Panc1 (cell line): Measurements from ENCODE around the gene COL11A1. TPM values are rescaled to one million over a fixed set of nuclear protein-coding genes. Genes with fewer than 3 reads are reported as not detected.
"Not testable (repeated sequence)": the region's sequence is repeated elsewhere in the genome, so short reads cannot be mapped to it uniquely, and the experiment has no call there.

Experiments used
- ATAC-seq: fragments of 200-7000 bp; cut with Tn5 transposase; 2 replicates; pipeline ENCODE4 v1.9.1; 2020; ENCODE audit warnings: mild to moderate bottlenecking, moderate library complexity
- BruUV-seq: library from RNA; stranded (reverse); fragments of 400-500 nt; replicated peaks from 2 replicates; lab custom pipeline; 2021; lab: Mats Ljungman, UMichigan
- CTCF ChIA-PET: fragments of 300-600 bp; sonication (Branson Sonifier 250); formaldehyde crosslinking; loops from one replicate; lab custom pipeline; 2022; ENCODE audit warnings: antibody characterized with exemption; lab: Charles Lee
- POLR2A ChIA-PET: fragments of 300-600 bp; sonication (Branson Sonifier 250); formaldehyde crosslinking; loops from one replicate; lab custom pipeline; 2022; ENCODE audit warnings: antibody characterized with exemption; lab: Charles Lee
- DNase-seq: peaks from one replicate; pipeline ENCODE4 v3.0.0-alpha.2; 2010; ENCODE audit warnings: low read depth, low spot score
- H3K27ac ChIP-seq: 2 replicates; pipeline ENCODE4 v1.5.1; 2011; ENCODE audit warnings: mild to moderate bottlenecking, low read length, inconsistent platforms
- H3K27me3 ChIP-seq: fragments of 200-500 bp; sonication (Bioruptor generic); 2 replicates; pipeline ENCODE4 v1.6.0; 2014; ENCODE audit warnings: low read length, inconsistent platforms; ENCODE audit not compliant: control insufficient read depth, insufficient read depth
- H3K36me3 ChIP-seq: fragments of 200-500 bp; sonication (Bioruptor generic); 2 replicates; pipeline ENCODE4 v1.5.1; 2014; ENCODE audit warnings: inconsistent platforms, mild to moderate bottlenecking, low read length, moderate library complexity; ENCODE audit not compliant: control insufficient read depth, insufficient read depth
- H3K4me1 ChIP-seq: 2 replicates; pipeline ENCODE4 v1.5.1; 2011; ENCODE audit warnings: inconsistent platforms, mild to moderate bottlenecking, low read length, moderate library complexity; ENCODE audit not compliant: control insufficient read depth, insufficient read depth
- H3K4me3 ChIP-seq, 2 experiments: 2 replicates each; pipeline ENCODE4 v1.5.1; 2011 to 2012; ENCODE audit warnings: low read depth in 2 of 2, low read length in 2 of 2, mild to moderate bottlenecking in 2 of 2, inconsistent platforms in 1 of 2, moderate library complexity in 1 of 2
- H3K9me3 ChIP-seq: fragments of 200-500 bp; sonication (Bioruptor generic); 2 replicates; pipeline ENCODE4 v1.5.1; 2014; ENCODE audit warnings: low read depth, mild to moderate bottlenecking, inconsistent platforms, low read length, moderate library complexity; ENCODE audit not compliant: control insufficient read depth, insufficient read depth
- POLR2AphosphoS5 ChIP-seq: IDR thresholded peaks from 2 replicates; pipeline ENCODE4 v1.6.1; 2012; ENCODE audit warnings: mild to moderate bottlenecking, low read depth, low read length, moderate library complexity
- SIN3A ChIP-seq: IDR thresholded peaks from 2 replicates; pipeline ENCODE4 v1.6.1; 2012; ENCODE audit warnings: low read depth, mild to moderate bottlenecking, low read length, moderate library complexity, borderline replicate concordance; ENCODE audit not compliant: insufficient read depth
- TCF7L2 ChIP-seq: IDR thresholded peaks from 2 replicates; pipeline ENCODE4 v1.6.1; 2011; ENCODE audit warnings: mild to moderate bottlenecking, low read depth, low read length, inconsistent platforms
- in situ Hi-C: cut with HindIII; loops from 2 replicates; pipeline ENCODE4 v1.10.0; 2016; ENCODE audit warnings: low sequenced_read_pairs, low pct_unique_long_range_greater_than_20kb
- intact Hi-C: fragments of 100-400 bp; cut with micrococcal nuclease; formaldehyde crosslinking; loops from one replicate; pipeline ENCODE4 v1.10.0; 2022; ENCODE audit not compliant: unreplicated experiment
- total RNA-seq: library from RNA; stranded (reverse); gene quantifications from one replicate; pipeline ENCODE4 v1.2.1, GENCODE V29; 2021; ENCODE audit not compliant: unreplicated experiment
- TF ChIP-seq, protein P1 (sequence below): fragments of 450-650 bp; IDR thresholded peaks from 2 replicates; pipeline ENCODE4 v1.5.1; 2017; ENCODE audit warnings: mild to moderate bottlenecking
- TF ChIP-seq, protein P2 (sequence below), 2 experiments: IDR thresholded peaks; 2 replicates each; pipeline ENCODE4 v1.6.1; 2011 to 2012; ENCODE audit warnings: low read depth in 2 of 2, control low read depth in 1 of 2, low read length in 1 of 2, mild to moderate bottlenecking in 1 of 2, moderate library complexity in 1 of 2; ENCODE audit not compliant: insufficient read depth in 1 of 2

Gene COL11A1
- total RNA-seq, 1 experiment from 2014 or later: 106 TPM

DNA sequence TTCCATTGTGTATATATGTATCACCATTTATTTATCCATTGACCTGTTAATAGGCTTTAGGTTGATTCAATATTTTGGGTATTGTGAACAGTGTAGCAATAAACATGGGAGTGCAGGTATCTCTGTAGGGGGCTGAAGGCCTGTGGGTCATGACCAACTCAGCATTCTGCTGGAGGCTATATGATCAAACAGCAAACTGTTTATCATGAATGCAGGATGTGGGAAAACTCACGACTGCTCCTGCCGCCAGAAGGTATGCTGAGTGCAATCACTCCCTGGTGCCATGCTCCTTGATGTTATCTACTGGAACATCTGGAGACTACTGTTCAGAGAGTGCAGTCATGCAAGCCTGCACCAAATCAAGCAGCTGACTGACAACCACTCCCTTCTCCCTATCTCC lies 275.2 kb downstream of the COL11A1 start:
- CTCF ChIA-PET: no interaction called here
- intact Hi-C loops: no loop called here
- DNase-seq: no peak

DNA sequence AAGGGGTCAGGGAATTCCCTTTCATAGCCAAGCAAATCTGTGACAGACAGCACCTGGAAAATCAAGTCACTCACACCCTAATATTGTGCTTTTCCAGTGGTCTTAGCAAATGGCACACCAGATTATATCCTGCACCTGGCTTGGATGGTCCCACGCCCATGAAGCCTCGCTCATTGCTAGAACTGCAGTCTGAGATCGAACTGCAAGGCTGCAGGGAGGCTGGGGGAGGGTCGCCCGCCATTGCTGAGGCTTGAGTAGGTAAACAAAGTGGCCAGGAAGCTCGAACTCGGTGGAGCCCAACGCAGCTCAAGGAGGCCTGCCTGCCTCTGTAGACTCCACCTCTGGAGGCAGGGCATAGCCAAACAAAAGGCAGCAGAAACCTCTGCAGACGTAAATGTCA lies 281.6 kb downstream of the COL11A1 start:
- intact Hi-C loops, in situ Hi-C loops, ATAC-seq, DNase-seq, POLR2A ChIA-PET, BruUV-seq, CTCF ChIA-PET, H3K27me3 ChIP-seq, H3K9me3 ChIP-seq, H3K36me3 ChIP-seq, H3K4me3 ChIP-seq, H3K27ac ChIP-seq, H3K4me1 ChIP-seq: not testable (repeated sequence)

More for the DNA sequence above, 275.2 kb downstream of the COL11A1 start:
- Histone ChIP-seq H3K4me1 (no peaks in the 10 kb centered on the region), H3K27ac (no peak overlapping the region), H3K9me3 (no peaks in the 10 kb centered on the region), H3K27me3 (no peaks in the 10 kb centered on the region), H3K4me3 (no peak overlapping the region), H3K36me3 (no peaks in the 10 kb centered on the region)
- no peak for ATAC-seq
- TF ChIP-seq TCF7L2 (no peak), SIN3A (no peak), POLR2AphosphoS5 (no peak)
- TF ChIP-seq, protein P1, sequence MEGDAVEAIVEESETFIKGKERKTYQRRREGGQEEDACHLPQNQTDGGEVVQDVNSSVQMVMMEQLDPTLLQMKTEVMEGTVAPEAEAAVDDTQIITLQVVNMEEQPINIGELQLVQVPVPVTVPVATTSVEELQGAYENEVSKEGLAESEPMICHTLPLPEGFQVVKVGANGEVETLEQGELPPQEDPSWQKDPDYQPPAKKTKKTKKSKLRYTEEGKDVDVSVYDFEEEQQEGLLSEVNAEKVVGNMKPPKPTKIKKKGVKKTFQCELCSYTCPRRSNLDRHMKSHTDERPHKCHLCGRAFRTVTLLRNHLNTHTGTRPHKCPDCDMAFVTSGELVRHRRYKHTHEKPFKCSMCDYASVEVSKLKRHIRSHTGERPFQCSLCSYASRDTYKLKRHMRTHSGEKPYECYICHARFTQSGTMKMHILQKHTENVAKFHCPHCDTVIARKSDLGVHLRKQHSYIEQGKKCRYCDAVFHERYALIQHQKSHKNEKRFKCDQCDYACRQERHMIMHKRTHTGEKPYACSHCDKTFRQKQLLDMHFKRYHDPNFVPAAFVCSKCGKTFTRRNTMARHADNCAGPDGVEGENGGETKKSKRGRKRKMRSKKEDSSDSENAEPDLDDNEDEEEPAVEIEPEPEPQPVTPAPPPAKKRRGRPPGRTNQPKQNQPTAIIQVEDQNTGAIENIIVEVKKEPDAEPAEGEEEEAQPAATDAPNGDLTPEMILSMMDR: no peak
- TF ChIP-seq, protein P2, sequence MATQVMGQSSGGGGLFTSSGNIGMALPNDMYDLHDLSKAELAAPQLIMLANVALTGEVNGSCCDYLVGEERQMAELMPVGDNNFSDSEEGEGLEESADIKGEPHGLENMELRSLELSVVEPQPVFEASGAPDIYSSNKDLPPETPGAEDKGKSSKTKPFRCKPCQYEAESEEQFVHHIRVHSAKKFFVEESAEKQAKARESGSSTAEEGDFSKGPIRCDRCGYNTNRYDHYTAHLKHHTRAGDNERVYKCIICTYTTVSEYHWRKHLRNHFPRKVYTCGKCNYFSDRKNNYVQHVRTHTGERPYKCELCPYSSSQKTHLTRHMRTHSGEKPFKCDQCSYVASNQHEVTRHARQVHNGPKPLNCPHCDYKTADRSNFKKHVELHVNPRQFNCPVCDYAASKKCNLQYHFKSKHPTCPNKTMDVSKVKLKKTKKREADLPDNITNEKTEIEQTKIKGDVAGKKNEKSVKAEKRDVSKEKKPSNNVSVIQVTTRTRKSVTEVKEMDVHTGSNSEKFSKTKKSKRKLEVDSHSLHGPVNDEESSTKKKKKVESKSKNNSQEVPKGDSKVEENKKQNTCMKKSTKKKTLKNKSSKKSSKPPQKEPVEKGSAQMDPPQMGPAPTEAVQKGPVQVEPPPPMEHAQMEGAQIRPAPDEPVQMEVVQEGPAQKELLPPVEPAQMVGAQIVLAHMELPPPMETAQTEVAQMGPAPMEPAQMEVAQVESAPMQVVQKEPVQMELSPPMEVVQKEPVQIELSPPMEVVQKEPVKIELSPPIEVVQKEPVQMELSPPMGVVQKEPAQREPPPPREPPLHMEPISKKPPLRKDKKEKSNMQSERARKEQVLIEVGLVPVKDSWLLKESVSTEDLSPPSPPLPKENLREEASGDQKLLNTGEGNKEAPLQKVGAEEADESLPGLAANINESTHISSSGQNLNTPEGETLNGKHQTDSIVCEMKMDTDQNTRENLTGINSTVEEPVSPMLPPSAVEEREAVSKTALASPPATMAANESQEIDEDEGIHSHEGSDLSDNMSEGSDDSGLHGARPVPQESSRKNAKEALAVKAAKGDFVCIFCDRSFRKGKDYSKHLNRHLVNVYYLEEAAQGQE (IDR thresholded peaks at IDR 0.05; ENCODE audit: insufficient read depth in 1 of 2, low read depth in 2 of 2, low read length in 1 of 2): no peak
- no TSS peak for BruUV-seq
- POLR2A ChIA-PET: no interaction called here
- in situ Hi-C loops: no loop called here
